Esophagus muscularis mucosa (tissue), 4 donors: ENCODE data around the gene MYO1A. TPM values are rescaled to one million over a fixed set of nuclear protein-coding genes. Genes with fewer than 3 reads are reported as not detected.

Experiments
- DNase-seq: peaks from one replicate; pipeline ENCODE4 v3.0.0-alpha.2; 2017; ENCODE audit errors: extremely low spot score
- H3K27ac ChIP-seq, 4 donors: fragments of 200-600 bp; sonication (generic); replicated peaks in 1 of 4; 1 replicate in 3 of 4; 2 replicates in 1 of 4; pipeline ENCODE4 v1.5.1; 2016 to 2019; ENCODE audit warnings: mild to moderate bottlenecking in 1 of 4
- H3K27me3 ChIP-seq, 4 donors: fragments of 200-600 bp; sonication (generic); one replicate each; pipeline versions ENCODE4 v1.5.1 to v1.6.0; 2016 to 2019
- H3K36me3 ChIP-seq, 4 donors: fragments of 200-600 bp; sonication (generic); one replicate each; pipeline ENCODE4 v1.5.1; 2016 to 2019
- H3K4me1 ChIP-seq, 4 donors: fragments of 200-600 bp; sonication (generic); one replicate each; pipeline ENCODE4 v1.5.1; 2016 to 2019
- H3K4me3 ChIP-seq, 4 donors: fragments of 200-600 bp; sonication (generic); 1 replicate in 2 of 4; 2 replicates in 2 of 4; pipeline ENCODE4 v1.5.1; 2016 to 2019; ENCODE audit warnings: mild to moderate bottlenecking in 4 of 4, moderate library complexity in 1 of 4
- H3K9me3 ChIP-seq, 4 donors: fragments of 200-600 bp; sonication (generic); 1 replicate in 3 of 4; 2 replicates in 1 of 4; pipeline ENCODE4 v1.5.1; 2016 to 2019
- EP300 ChIP-seq: sonication (generic); formaldehyde crosslinking; IDR thresholded peaks from one replicate; pipeline ENCODE4 v1.6.1; 2017; ENCODE audit warnings: antibody characterized with exemption
- POLR2A ChIP-seq: fragments of 450-650 bp; IDR thresholded peaks from one replicate; pipeline ENCODE4 v1.6.1; 2017; ENCODE audit warnings: antibody characterized with exemption, moderate library complexity, mild to moderate bottlenecking, low read depth
- POLR2AphosphoS5 ChIP-seq, 2 donors: sonication (generic); formaldehyde crosslinking; IDR thresholded peaks; one replicate each; pipeline ENCODE4 v1.6.1; 2017; ENCODE audit warnings: antibody characterized with exemption in 2 of 2
- WGBS: methylation state at CpG from one replicate; pipeline ENCODE4 v1.1.5; 2018; 5-methylcytosine and 5-hydroxymethylcytosine counted together
- intact Hi-C: fragments of 100-400 bp; cut with DNase I; formaldehyde crosslinking; loops from one replicate; pipeline ENCODE4 v1.15.1; 2023
- total RNA-seq, 4 donors: library from RNA; depleted of rRNA; stranded (reverse); fragments of >200 nt; gene quantifications; one replicate each; pipeline versions ENCODE4 v1.1.0 to v1.2.1, GENCODE V29; 2016
- TF ChIP-seq, protein P1 (sequence below), 3 experiments: fragments of 200-600 bp in 2 of 3; fragments of 450-650 bp in 1 of 3; sonication (generic) in 2 of 3; IDR thresholded peaks; one replicate each; pipeline ENCODE4 v1.5.1; 2017 to 2019; ENCODE audit warnings: antibody characterized with exemption in 3 of 3, mild to moderate bottlenecking in 2 of 3, moderate library complexity in 1 of 3

Gene MYO1A
- total RNA-seq, 4 donors from 2014 or later: 0.06 to 1.1 (median 0.83) TPM

DNA sequence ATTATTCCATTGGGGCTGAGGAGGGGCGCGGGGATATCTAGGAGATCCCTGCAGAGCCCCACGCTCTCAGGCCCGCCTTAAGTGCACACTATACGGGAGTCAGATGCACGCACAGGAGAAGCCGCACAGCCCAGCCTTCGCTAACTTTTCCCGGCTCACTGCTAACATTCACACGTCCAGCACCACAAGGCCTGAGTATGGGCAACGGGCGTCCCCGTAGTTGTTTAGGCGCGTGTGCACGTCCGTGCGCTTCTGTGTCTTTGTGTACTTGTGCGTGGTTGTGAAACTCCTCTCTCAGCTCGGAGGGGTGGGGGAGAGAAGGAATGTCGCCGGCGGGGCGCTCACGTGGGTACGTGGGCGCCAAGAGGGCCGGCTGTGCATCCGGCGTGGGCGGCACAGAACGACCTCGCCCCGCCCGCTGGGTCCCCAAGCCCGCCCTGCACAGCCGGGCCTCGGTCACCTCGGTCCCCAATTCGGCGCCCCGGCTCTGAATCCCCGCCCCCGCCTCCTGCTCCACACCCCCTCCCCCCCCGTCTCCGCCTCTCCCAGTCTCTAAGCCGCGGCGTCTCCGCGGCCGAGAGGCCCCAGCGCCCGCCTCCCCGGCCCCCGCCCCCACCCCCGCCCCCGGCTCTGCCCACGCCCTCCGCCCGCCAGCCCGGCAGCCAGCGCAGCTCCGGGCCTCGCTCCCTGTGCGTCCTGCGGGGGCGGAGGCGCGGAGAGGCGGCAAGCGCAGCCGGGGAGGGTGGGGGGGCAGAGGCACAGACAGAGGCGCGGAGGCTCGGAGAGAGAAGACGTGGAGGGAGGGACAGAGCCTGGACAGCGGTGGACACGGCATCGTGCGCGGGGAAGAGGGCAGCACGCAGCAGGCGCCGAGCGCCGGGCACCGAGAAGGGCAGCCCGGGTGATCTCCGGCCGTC, 38.7 kb upstream of the MYO1A start, which contains the start of gene NAB2:
Gene NAB2, plus strand, starts transcription at position 761 of the 917 bp plus-strand sequence. CDS start 158 bp downstream, outside the sequence.
- H3K27me3 ChIP-seq: no peaks in the 10 kb centered on the region
- WGBS: under 1% methylated on average over 53 of the region's 91 CpGs
- intact Hi-C loops: loop anchor here (2.0 kb wide), 1 partner anchor 22 kb away; the partner anchor contains the start of gene STAT6
- peak; percentile 98 for DNase-seq
- peak within 1 kb of the TSS; percentile 88 to 96 (median 92) for H3K4me3 ChIP-seq
- H3K4me1 ChIP-seq: peaks cover 46 to 65% (median 62%) of the 10 kb centered on the region in 4 donors
- no peaks in the 10 kb centered on the region for H3K9me3 ChIP-seq
- TF ChIP-seq POLR2AphosphoS5 (IDR thresholded peaks at IDR 0.05) (peak; percentile 92 to 97), EP300 (no peak), POLR2A (peak; percentile 69)
- TF ChIP-seq, protein P1, sequence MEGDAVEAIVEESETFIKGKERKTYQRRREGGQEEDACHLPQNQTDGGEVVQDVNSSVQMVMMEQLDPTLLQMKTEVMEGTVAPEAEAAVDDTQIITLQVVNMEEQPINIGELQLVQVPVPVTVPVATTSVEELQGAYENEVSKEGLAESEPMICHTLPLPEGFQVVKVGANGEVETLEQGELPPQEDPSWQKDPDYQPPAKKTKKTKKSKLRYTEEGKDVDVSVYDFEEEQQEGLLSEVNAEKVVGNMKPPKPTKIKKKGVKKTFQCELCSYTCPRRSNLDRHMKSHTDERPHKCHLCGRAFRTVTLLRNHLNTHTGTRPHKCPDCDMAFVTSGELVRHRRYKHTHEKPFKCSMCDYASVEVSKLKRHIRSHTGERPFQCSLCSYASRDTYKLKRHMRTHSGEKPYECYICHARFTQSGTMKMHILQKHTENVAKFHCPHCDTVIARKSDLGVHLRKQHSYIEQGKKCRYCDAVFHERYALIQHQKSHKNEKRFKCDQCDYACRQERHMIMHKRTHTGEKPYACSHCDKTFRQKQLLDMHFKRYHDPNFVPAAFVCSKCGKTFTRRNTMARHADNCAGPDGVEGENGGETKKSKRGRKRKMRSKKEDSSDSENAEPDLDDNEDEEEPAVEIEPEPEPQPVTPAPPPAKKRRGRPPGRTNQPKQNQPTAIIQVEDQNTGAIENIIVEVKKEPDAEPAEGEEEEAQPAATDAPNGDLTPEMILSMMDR (IDR thresholded peaks at IDR 0.05): no peak
- peak within 1 kb of the TSS; percentile 99 to 100 (median 100) for H3K27ac ChIP-seq
- H3K36me3 ChIP-seq: peaks cover 5 to 27% (median 26%) of the 10 kb centered on the region in 4 donors

DNA sequence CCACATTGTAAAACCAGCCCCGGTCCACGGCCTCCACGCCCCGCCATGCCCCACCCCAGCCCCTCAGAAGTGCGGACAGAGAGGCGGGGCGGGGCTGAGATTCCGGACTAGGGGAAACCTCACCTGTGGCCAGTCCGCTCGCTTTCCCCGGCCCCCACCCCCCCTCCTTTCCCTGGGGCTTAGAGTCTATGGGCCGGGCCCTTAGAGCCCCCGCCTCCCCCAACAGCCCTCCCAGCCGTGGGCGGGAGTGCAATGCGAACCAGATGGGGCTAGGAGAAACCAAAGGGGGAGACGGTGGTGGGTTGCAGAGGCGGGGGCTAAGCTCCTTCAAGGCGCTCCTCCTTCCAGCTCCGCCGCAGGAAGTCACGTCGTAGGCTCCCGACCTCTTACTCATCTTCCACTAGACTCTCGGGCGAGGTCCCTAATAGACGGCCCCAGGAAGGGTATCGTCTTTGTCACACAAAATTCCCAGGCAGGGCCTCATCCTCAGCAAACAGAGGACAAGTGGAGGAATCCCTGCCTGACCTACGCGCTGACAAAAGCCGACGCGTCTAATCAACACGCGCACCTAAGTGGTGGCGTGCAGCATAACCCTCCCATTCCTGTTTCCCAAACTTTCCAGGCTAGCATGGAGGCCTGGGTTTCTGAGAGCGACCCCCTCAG, 37.9 kb upstream of the MYO1A start:
- WGBS: 0% methylated on average over 18 of the region's 37 CpGs
- H3K4me1 ChIP-seq: peaks cover 39 to 57% (median 54%) of the 10 kb centered on the region in 4 donors

DNA sequence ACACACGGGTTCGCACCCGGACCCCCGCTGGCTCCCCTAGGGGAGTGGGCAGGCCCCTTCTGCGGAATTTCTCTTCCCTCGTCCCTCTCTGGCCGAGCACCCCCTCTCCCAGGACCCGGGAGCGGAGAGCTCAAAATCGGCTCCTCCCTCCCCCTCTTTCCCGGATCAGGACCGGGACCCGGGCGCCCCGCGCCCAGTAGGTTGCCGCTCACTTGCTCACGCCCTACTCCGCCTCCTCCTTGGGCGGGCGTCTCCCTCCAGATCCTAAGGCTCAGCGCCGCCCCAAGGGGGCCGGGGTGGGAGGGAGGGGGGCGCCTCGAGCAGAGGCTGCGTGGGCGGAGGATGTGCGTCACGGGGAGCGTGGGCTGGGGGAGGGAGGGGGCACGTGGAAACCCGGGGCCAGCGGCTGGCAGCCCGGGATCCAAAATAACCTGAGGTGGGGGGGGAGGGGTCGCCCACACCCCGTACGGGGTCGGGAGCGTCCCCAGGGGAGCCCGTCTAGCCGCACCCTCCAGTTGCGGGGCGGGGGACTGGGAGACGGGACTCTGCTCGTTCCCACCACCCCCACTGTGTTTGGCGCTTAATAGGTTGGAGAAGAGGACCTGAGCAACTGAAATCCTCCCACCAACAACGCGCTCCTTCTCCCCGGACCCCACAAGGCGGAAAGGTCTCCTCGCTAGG, 37.2 kb upstream of the MYO1A start:
- WGBS: 1% methylated on average over 21 of the region's 52 CpGs
- peaks cover 4 to 12% (median 12%) of the 10 kb centered on the region in 4 donors for H3K36me3 ChIP-seq
- peak overlapping the region; percentile 99 to 100 (median 100) for H3K27ac ChIP-seq
- peak; percentile 97 for DNase-seq
- TF ChIP-seq EP300 (no peak), POLR2AphosphoS5 (IDR thresholded peaks at IDR 0.05) (peak; percentile 77 to 92), POLR2A (peak; percentile 53)
- TF ChIP-seq, protein P1 (IDR thresholded peaks at IDR 0.05): no peak
- H3K9me3 ChIP-seq: no peaks in the 10 kb centered on the region
- H3K27me3 ChIP-seq: no peaks in the 10 kb centered on the region
- H3K4me3 ChIP-seq: peak overlapping the region; percentile 88 to 96 (median 92)
- peaks cover 33 to 50% (median 47%) of the 10 kb centered on the region in 4 donors for H3K4me1 ChIP-seq
- intact Hi-C loops: no loop called here

More for the DNA sequence above, 37.9 kb upstream of the MYO1A start:
- H3K36me3 ChIP-seq: peaks cover 5 to 19% (median 18%) of the 10 kb centered on the region in 4 donors
- no peaks in the 10 kb centered on the region for H3K27me3 ChIP-seq
- intact Hi-C loops: loop anchor here (2.0 kb wide), 1 partner anchor 23 kb away; the partner anchor contains the start of gene STAT6
- H3K27ac ChIP-seq: peak overlapping the region; percentile 99 to 100 (median 100)
- TF ChIP-seq, protein P1 (IDR thresholded peaks at IDR 0.05): no peak
- no peak for TF ChIP-seq EP300
- peak; percentile 41 for TF ChIP-seq POLR2A
- peak; percentile 49 to 70 for TF ChIP-seq POLR2AphosphoS5 (IDR thresholded peaks at IDR 0.05)
- peak overlapping the region; percentile 88 to 96 (median 92) for H3K4me3 ChIP-seq
- H3K9me3 ChIP-seq: no peaks in the 10 kb centered on the region
- peak; percentile 96 for DNase-seq

DNA sequence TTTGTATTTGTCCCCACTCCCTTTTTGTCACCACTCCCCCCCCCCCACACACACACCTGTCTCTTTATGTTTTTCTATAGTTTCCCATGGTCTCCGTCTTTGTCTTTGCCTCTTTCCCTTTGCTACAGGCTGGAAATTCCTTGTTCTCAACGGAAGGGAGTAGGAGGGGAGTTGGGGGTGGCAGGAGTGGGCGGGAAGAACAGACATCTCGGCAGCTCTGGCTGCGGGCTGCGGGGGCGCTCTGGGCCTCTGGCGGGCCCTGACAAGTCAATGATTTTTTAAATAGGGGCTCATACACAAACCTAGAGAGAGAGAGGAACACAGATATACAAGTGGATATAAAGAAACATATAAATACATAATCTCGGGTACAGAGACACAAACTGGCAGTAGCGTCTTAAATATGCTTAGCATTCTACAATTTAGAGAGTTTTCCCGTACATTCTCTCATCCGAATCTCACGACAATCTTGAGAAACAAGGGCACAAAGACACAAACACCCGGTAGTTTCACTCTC, 36.6 kb upstream of the MYO1A start:
- intact Hi-C loops: no loop called here

More for the DNA sequence above, 36.6 kb upstream of the MYO1A start:
- Histone ChIP-seq H3K4me1 (peaks cover 27 to 44% (median 41%) of the 10 kb centered on the region in 4 donors), H3K9me3 (no peaks in the 10 kb centered on the region), H3K4me3 (peak overlapping the region; percentile 88 to 96 (median 92)), H3K36me3 (peaks cover 0 to 6% (median 6%) of the 10 kb centered on the region in 4 donors), H3K27ac (peak overlapping the region; percentile 99 to 100 (median 100)), H3K27me3 (no peaks in the 10 kb centered on the region)
- under 1% methylated on average over 14 of the region's 14 CpGs for WGBS
- TF ChIP-seq, protein P1 (IDR thresholded peaks at IDR 0.05): peak in 2 of 3 experiments; percentile 12 to 45
- no peak for TF ChIP-seq POLR2AphosphoS5 (IDR thresholded peaks at IDR 0.05)
- no peak for TF ChIP-seq POLR2A
- TF ChIP-seq EP300: no peak
- DNase-seq: no peak
